RPMI7951 (cell line): ENCODE results near the gene PPFIA2. TPM values are rescaled to one million over a fixed set of nuclear protein-coding genes. Genes with fewer than 3 reads are reported as not detected.
A peak's percentile ranks its signal among the peaks of the same experiment; 100 is the strongest.

Source experiments
- DNase-seq: peaks from one replicate; pipeline ENCODE4 v3.0.0-alpha.2; 2012; ENCODE audit warnings: low read depth
- total RNA-seq: library from RNA; depleted of rRNA; stranded (reverse); fragments of >200 nt; shearing (Covaris generic); gene quantifications from 2 replicates; pipeline ENCODE4 v1.2.3, GENCODE V29; 2014

Gene PPFIA2
- total RNA-seq, 1 experiment from 2014 or later, result not detected

GRCh38 chr12:81274637-81275529, 484.3 kb downstream of the PPFIA2 start:
- DNase-seq, result no peak

GRCh38 chr12:81270385-81270784, 488.8 kb downstream of the PPFIA2 start:
- DNase-seq, result no peak

- no peak for DNase-seq
These were observed 496.1 kb downstream of the PPFIA2 start for GRCh38 chr12:81263072-81263471.

GRCh38 chr12:81261508-81262207, 497.5 kb downstream of the PPFIA2 start:
- DNase-seq, result no peak

- no peak for DNase-seq
These were observed 499.8 kb downstream of the PPFIA2 start for GRCh38 chr12:81259360-81259759.

- peak; percentile 19 for DNase-seq
These were observed 501.1 kb downstream of the PPFIA2 start for GRCh38 chr12:81257947-81258551.

GRCh38 chr12:81255947-81256346, 503.2 kb downstream of the PPFIA2 start:
- DNase-seq, result no peak

- DNase-seq, result no peak
These were observed 503.7 kb downstream of the PPFIA2 start for GRCh38 chr12:81255456-81255855.

- DNase-seq, result no peak
These were observed 505.8 kb downstream of the PPFIA2 start for GRCh38 chr12:81253360-81253759.

- no peak for DNase-seq
These were observed 506.9 kb downstream of the PPFIA2 start for GRCh38 chr12:81252228-81252627.

- DNase-seq, result no peak
These were observed 509.2 kb downstream of the PPFIA2 start for GRCh38 chr12:81249976-81250375.

- DNase-seq, result no peak
These were observed 513.1 kb downstream of the PPFIA2 start for GRCh38 chr12:81245907-81246570.

GRCh38 chr12:81245458-81245857, 513.7 kb downstream of the PPFIA2 start:
- no peak for DNase-seq

- no peak for DNase-seq
These were observed 527.4 kb downstream of the PPFIA2 start for GRCh38 chr12:81231574-81232368.

- DNase-seq, result no peak
These were observed 529.4 kb downstream of the PPFIA2 start for GRCh38 chr12:81229759-81230158.

GRCh38 chr12:81224626-81225025, 534.5 kb downstream of the PPFIA2 start:
- no peak for DNase-seq

GRCh38 chr12:81222846-81223592, 536.1 kb downstream of the PPFIA2 start:
- DNase-seq, result no peak

- no peak for DNase-seq
These were observed 537.5 kb downstream of the PPFIA2 start for GRCh38 chr12:81221681-81222080.

GRCh38 chr12:81216739-81217138, 542.4 kb downstream of the PPFIA2 start:
- DNase-seq, result no peak

GRCh38 chr12:81212996-81213696, 546.0 kb downstream of the PPFIA2 start:
- no peak for DNase-seq
